ENCODE measurements around the gene CCNE1.

CCNE1 gene

DNA sequence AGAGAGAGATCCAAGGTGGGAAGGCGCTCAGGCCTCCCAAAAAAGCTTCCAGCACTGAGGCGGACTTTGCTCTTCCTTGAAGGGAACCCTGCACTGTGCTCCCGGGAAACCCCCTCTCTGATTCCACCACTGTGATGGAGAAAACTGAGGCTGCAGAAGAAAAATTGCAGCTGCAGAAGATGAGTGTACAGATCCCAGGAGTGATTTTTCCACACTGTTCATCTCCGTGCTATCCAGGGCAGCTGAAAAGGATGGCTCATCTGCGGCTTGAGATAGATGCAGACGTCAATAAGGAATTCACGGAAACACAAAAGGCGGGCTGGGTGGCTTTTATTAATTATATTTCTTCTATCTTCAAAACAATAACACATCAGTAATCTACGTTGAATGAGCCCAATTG is 26.2 kb downstream of the CCNE1 start:
- no peak overlapping the region for H3K4ac ChIP-seq (ENCODE audit: low read length)

DNA sequence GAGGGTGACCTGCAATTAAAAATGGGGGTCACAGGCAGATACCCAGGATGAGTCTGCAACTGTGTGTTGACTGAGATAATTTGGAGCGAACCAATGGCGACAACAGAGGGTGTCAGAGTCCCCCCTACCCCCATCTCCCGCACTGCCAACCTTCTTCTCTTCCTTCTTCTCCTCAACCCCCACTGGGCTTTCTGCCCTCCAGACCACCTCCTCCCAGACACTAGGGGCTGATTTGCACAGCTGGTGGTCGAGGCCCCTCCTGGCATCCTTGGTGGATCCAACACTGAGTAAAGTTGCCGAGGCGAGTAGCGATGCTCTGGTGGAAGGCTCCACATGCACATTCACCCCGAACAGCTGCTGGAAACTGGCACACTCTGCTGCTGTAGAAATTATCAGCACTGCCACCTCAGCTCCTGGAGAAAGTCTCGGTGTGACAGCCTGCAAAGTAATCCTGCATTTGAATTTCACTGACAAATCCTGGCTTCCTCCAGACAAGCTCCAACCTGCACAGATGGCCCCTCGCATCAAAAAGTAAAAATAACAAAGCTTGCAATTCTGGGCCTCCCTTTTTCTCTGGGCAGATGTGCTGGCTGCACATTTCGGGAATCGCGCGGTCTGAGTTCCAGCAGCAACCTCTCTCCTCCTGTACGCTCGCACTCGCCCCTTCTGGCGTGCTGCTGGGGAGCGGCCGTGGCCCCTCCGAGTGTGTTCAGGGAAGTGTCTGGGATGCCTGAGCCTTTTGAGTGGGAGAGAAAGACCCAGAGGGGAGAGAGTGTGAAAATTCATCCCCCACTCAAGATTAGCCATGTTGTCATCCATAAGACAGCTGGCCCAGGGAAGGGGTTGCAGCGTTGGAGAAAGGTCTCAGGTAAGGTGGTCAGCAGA is 28.5 kb downstream of the CCNE1 start:
- no peak overlapping the region for H3K27ac ChIP-seq (replicated peaks; ENCODE audit: low read length)

More for the DNA sequence above, 26.2 kb downstream of the CCNE1 start:
- Histone ChIP-seq H3K23ac (ENCODE audit: low read depth, low read length, poor library complexity) (no peak overlapping the region), H2BK120ac (ENCODE audit: low read depth, low read length) (no peak overlapping the region), H3K79me1 (ENCODE audit: low read depth, low read length) (no peaks in the 10 kb centered on the region), H3K18ac (ENCODE audit: low read length) (no peak overlapping the region), H3K27ac (replicated peaks; ENCODE audit: low read length) (no peak overlapping the region), H3K27me3 (ENCODE audit: control insufficient read depth in 3 of 3, insufficient read depth in 3 of 3, low read depth in 1 of 3, low read length in 3 of 3) (peaks cover 0 to 47% (median 5%) of the 10 kb centered on the region in 3 experiments), H2BK12ac (ENCODE audit: low read length) (no peak overlapping the region), H4K8ac (ENCODE audit: low read depth, low read length) (no peak overlapping the region), H3K36me3 (replicated peaks in 1 of 2; ENCODE audit: control insufficient read depth in 2 of 2, insufficient read depth in 2 of 2, low read length in 2 of 2) (no peaks in the 10 kb centered on the region), H2AK5ac (ENCODE audit: low read depth, low read length) (no peak overlapping the region), H3K4me1 (ENCODE audit: control insufficient read depth in 2 of 2, insufficient read depth in 1 of 2, low read depth in 1 of 2, low read length in 2 of 2) (peaks cover 2 to 5% of the 10 kb centered on the region in 2 donors), H3K9me3 (replicated peaks in 1 of 2; ENCODE audit: control insufficient read depth in 2 of 2, insufficient read depth in 1 of 2, low read depth in 1 of 2, low read length in 2 of 2) (peaks cover 0 to 2% of the 10 kb centered on the region in 2 donors), H2BK5ac (ENCODE audit: low read length) (no peak overlapping the region), H2BK15ac (ENCODE audit: low read length) (no peak overlapping the region), H3K14ac (ENCODE audit: low read length) (no peak overlapping the region), H3K4me2 (ENCODE audit: insufficient read depth, low read length, poor library complexity, severe bottlenecking) (no peak overlapping the region), H3K9ac (ENCODE audit: low read depth, low read length, poor library complexity) (no peak overlapping the region), H4K91ac (ENCODE audit: low read depth, low read length, poor library complexity) (no peak overlapping the region), H3K4me3 (ENCODE audit: low read length in 2 of 2) (no peak overlapping the region), H2AFZ (ENCODE audit: low read length) (no peak overlapping the region)
- no CpG with 5 or more reads among the region's 9 CpGs for WGBS, 2 donors (ENCODE audit: extremely low coverage in 2 of 2, insufficient read length in 2 of 2, insufficient replicate concordance in 1 of 2)
- DNase-seq (ENCODE audit: low spot score), result no peak

DNA sequence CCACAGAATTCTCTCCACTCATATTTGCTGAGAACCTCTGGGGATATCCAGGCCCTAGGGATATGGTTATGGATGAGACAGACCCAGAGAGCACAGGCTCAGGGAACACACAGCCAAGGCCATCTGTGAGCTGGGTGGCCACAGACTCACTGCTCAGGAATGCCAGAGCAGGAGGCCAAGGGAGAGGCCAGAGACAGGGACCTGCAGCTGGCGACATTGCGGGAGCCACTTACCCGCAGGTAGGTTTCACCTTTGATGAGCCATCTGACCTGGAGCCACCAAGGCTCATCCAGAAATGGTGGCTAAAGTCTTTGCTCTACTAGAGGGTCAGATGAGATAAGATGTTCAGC is 29.4 kb downstream of the CCNE1 start:
- peak overlapping the region; percentile 27 for H2AFZ ChIP-seq (ENCODE audit: low read length)
- no peak overlapping the region for H3K4me3 ChIP-seq (ENCODE audit: low read length in 2 of 2)
- H4K91ac ChIP-seq (ENCODE audit: low read depth, low read length, poor library complexity), result no peak overlapping the region
- H3K27ac ChIP-seq (replicated peaks; ENCODE audit: low read length), result no peak overlapping the region
- no peak overlapping the region for H2BK120ac ChIP-seq (ENCODE audit: low read depth, low read length)
- H2BK15ac ChIP-seq (ENCODE audit: low read length), result no peak overlapping the region
- H3K14ac ChIP-seq (ENCODE audit: low read length), result no peak overlapping the region
- H4K8ac ChIP-seq (ENCODE audit: low read depth, low read length), result no peak overlapping the region
- H3K23ac ChIP-seq (ENCODE audit: low read depth, low read length, poor library complexity), result no peak overlapping the region
- WGBS, 2 donors (ENCODE audit: extremely low coverage in 2 of 2, insufficient read length in 2 of 2, insufficient replicate concordance in 1 of 2), result no CpG with 5 or more reads among the region's 3 CpGs
- no peak overlapping the region for H3K9ac ChIP-seq (ENCODE audit: low read depth, low read length, poor library complexity)
- H3K4ac ChIP-seq (ENCODE audit: low read length), result no peak overlapping the region
- DNase-seq (ENCODE audit: low spot score), result no peak
- H2BK5ac ChIP-seq (ENCODE audit: low read length), result no peak overlapping the region
- no peak overlapping the region for H3K18ac ChIP-seq (ENCODE audit: low read length)
- H3K27me3 ChIP-seq (ENCODE audit: control insufficient read depth in 3 of 3, insufficient read depth in 3 of 3, low read depth in 1 of 3, low read length in 3 of 3), result peaks cover 2 to 49% (median 16%) of the 10 kb centered on the region in 3 experiments
- H2BK12ac ChIP-seq (ENCODE audit: low read length), result no peak overlapping the region
- H2AK5ac ChIP-seq (ENCODE audit: low read depth, low read length), result no peak overlapping the region
- H3K4me1 ChIP-seq (ENCODE audit: control insufficient read depth in 2 of 2, insufficient read depth in 1 of 2, low read depth in 1 of 2, low read length in 2 of 2), result peaks cover 8 to 15% of the 10 kb centered on the region in 2 donors
- no peak overlapping the region for H3K4me2 ChIP-seq (ENCODE audit: insufficient read depth, low read length, poor library complexity, severe bottlenecking)
- peaks cover 0 to 2% of the 10 kb centered on the region in 2 donors for H3K9me3 ChIP-seq (replicated peaks in 1 of 2; ENCODE audit: control insufficient read depth in 2 of 2, insufficient read depth in 1 of 2, low read depth in 1 of 2, low read length in 2 of 2)
- no peaks in the 10 kb centered on the region for H3K36me3 ChIP-seq (replicated peaks in 1 of 2; ENCODE audit: control insufficient read depth in 2 of 2, insufficient read depth in 2 of 2, low read length in 2 of 2)
- H3K79me1 ChIP-seq (ENCODE audit: low read depth, low read length), result no peaks in the 10 kb centered on the region

More for the DNA sequence above, 28.5 kb downstream of the CCNE1 start:
- Histone ChIP-seq H3K4me1 (ENCODE audit: control insufficient read depth in 2 of 2, insufficient read depth in 1 of 2, low read depth in 1 of 2, low read length in 2 of 2) (peaks cover 5 to 12% of the 10 kb centered on the region in 2 donors), H4K91ac (ENCODE audit: low read depth, low read length, poor library complexity) (no peak overlapping the region), H3K4ac (ENCODE audit: low read length) (no peak overlapping the region), H3K18ac (ENCODE audit: low read length) (peak overlapping the region; percentile 21), H4K8ac (ENCODE audit: low read depth, low read length) (no peak overlapping the region), H3K4me2 (ENCODE audit: insufficient read depth, low read length, poor library complexity, severe bottlenecking) (no peak overlapping the region), H3K36me3 (replicated peaks in 1 of 2; ENCODE audit: control insufficient read depth in 2 of 2, insufficient read depth in 2 of 2, low read length in 2 of 2) (no peaks in the 10 kb centered on the region), H2BK120ac (ENCODE audit: low read depth, low read length) (no peak overlapping the region), H3K27me3 (ENCODE audit: control insufficient read depth in 3 of 3, insufficient read depth in 3 of 3, low read depth in 1 of 3, low read length in 3 of 3) (peaks cover 2 to 56% (median 16%) of the 10 kb centered on the region in 3 experiments), H3K14ac (ENCODE audit: low read length) (no peak overlapping the region), H2BK15ac (ENCODE audit: low read length) (no peak overlapping the region), H3K9me3 (replicated peaks in 1 of 2; ENCODE audit: control insufficient read depth in 2 of 2, insufficient read depth in 1 of 2, low read depth in 1 of 2, low read length in 2 of 2) (peaks cover 0 to 2% of the 10 kb centered on the region in 2 donors), H3K23ac (ENCODE audit: low read depth, low read length, poor library complexity) (peak overlapping the region; percentile 57), H3K9ac (ENCODE audit: low read depth, low read length, poor library complexity) (peak overlapping the region; percentile 13), H3K79me1 (ENCODE audit: low read depth, low read length) (no peaks in the 10 kb centered on the region), H2BK12ac (ENCODE audit: low read length) (no peak overlapping the region), H3K4me3 (ENCODE audit: low read length in 2 of 2) (no peak overlapping the region), H2BK5ac (ENCODE audit: low read length) (no peak overlapping the region), H2AK5ac (ENCODE audit: low read depth, low read length) (no peak overlapping the region), H2AFZ (ENCODE audit: low read length) (peak overlapping the region; percentile 44)
- no peak for DNase-seq (ENCODE audit: low spot score)
- WGBS, 2 donors (ENCODE audit: extremely low coverage in 2 of 2, insufficient read length in 2 of 2, insufficient replicate concordance in 1 of 2), result no CpG with 5 or more reads among the region's 22 CpGs

DNA sequence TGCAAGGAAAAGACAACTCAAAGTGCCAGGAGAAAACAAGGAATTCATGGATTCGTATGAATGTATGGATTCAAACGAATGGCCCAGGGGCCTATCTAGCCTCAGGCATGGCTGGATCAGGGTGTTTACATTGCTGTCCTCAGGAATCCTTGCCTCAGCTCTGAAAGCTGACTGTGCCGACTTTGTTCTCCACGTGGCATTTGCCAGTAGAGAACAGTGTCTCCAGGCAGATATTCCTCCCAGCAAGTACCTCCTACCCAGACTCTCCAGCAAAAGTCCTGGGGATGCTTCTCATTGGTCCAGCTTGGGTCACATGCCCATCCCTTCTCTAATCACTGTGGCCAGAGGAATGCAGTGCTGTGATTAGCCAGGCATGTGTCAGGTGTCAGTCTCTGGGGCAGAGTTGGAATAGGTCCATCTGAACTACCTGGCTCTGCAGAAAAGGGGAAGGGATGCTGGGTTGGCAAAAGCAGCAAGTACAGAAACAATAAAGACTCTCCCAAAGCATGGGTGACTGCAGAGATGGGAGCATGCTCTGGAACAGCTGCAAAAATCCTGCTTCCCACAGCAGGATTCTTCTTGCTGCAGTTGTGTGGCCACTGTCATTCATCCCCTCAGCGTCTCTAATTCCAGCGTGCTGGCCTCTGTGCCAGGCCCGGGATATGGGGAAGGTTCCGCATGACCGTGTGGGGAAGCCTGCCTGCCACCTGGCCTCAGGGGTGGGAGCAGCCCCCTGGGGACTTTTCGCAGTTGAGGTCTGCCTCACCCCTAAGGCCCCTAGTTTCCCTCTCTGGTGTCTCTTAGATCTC is 30.0 kb downstream of the CCNE1 start:
- DNase-seq (ENCODE audit: low spot score), result peak; percentile 29
- no peak overlapping the region for H3K4ac ChIP-seq (ENCODE audit: low read length)
- WGBS, 2 donors (ENCODE audit: extremely low coverage in 2 of 2, insufficient read length in 2 of 2, insufficient replicate concordance in 1 of 2), result no CpG with 5 or more reads among the region's 10 CpGs

More for the DNA sequence above, 30.0 kb downstream of the CCNE1 start:
- no peak overlapping the region for H3K27ac ChIP-seq (replicated peaks; ENCODE audit: low read length)
- no peak overlapping the region for H2BK5ac ChIP-seq (ENCODE audit: low read length)
- H2AK5ac ChIP-seq (ENCODE audit: low read depth, low read length), result peak overlapping the region; percentile 6
- H3K9me3 ChIP-seq (replicated peaks in 1 of 2; ENCODE audit: control insufficient read depth in 2 of 2, insufficient read depth in 1 of 2, low read depth in 1 of 2, low read length in 2 of 2), result peaks cover 0 to 2% of the 10 kb centered on the region in 2 donors
- no peak overlapping the region for H4K91ac ChIP-seq (ENCODE audit: low read depth, low read length, poor library complexity)
- H3K9ac ChIP-seq (ENCODE audit: low read depth, low read length, poor library complexity), result no peak overlapping the region
- H3K14ac ChIP-seq (ENCODE audit: low read length), result no peak overlapping the region
- no peak overlapping the region for H3K4me3 ChIP-seq (ENCODE audit: low read length in 2 of 2)
- H2AFZ ChIP-seq (ENCODE audit: low read length), result peak overlapping the region; percentile 27
- no peaks in the 10 kb centered on the region for H3K36me3 ChIP-seq (replicated peaks in 1 of 2; ENCODE audit: control insufficient read depth in 2 of 2, insufficient read depth in 2 of 2, low read length in 2 of 2)
- no peaks in the 10 kb centered on the region for H3K79me1 ChIP-seq (ENCODE audit: low read depth, low read length)
- peaks cover 2 to 48% (median 16%) of the 10 kb centered on the region in 3 experiments for H3K27me3 ChIP-seq (ENCODE audit: control insufficient read depth in 3 of 3, insufficient read depth in 3 of 3, low read depth in 1 of 3, low read length in 3 of 3)
- H3K4me2 ChIP-seq (ENCODE audit: insufficient read depth, low read length, poor library complexity, severe bottlenecking), result no peak overlapping the region
- H2BK120ac ChIP-seq (ENCODE audit: low read depth, low read length), result no peak overlapping the region
- no peak overlapping the region for H2BK12ac ChIP-seq (ENCODE audit: low read length)
- no peak overlapping the region for H2BK15ac ChIP-seq (ENCODE audit: low read length)
- peaks cover 8 to 15% of the 10 kb centered on the region in 2 donors for H3K4me1 ChIP-seq (ENCODE audit: control insufficient read depth in 2 of 2, insufficient read depth in 1 of 2, low read depth in 1 of 2, low read length in 2 of 2)
- no peak overlapping the region for H3K18ac ChIP-seq (ENCODE audit: low read length)
- H3K23ac ChIP-seq (ENCODE audit: low read depth, low read length, poor library complexity), result no peak overlapping the region
- peak overlapping the region; percentile 30 for H4K8ac ChIP-seq (ENCODE audit: low read depth, low read length)
